Hematopoietic multipotent progenitor cell treated with erythropoietin and hydrocortisone succinate and interleukin-3 and kit ligand, for 17 days (in vitro differentiated cells): ENCODE data around the gene IGFLR1.

Experiments used
- DNase-seq: peaks from one replicate; pipeline ENCODE4 v3.0.0-alpha.2; 2015; ENCODE audit warnings: low spot score

The IGFLR1 gene

DNA sequence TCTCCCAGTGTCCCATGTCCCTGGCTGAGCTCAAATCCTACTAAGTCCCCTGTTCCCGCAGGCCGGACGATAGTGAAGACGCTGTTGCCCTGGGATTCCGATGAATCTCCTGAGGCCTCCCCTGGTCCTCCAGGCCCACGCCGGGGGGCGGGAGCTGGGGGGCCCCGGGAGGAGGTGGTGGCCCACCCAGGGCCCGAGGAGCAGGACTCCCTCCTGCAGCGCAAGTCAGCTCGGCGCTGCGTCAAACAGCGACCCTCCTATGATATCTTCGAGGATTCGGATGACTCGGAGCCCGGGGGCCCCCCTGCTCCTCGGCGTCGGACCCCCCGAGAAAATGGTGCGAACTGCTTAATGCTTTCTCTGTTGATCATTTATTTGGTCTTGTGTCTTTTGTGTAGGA is 18.6 kb downstream of the IGFLR1 start:
- DNase-seq = no peak

GRCh38 chr19:35722897-35723296 is 19.4 kb downstream of the IGFLR1 start:
- no peak for DNase-seq

DNA sequence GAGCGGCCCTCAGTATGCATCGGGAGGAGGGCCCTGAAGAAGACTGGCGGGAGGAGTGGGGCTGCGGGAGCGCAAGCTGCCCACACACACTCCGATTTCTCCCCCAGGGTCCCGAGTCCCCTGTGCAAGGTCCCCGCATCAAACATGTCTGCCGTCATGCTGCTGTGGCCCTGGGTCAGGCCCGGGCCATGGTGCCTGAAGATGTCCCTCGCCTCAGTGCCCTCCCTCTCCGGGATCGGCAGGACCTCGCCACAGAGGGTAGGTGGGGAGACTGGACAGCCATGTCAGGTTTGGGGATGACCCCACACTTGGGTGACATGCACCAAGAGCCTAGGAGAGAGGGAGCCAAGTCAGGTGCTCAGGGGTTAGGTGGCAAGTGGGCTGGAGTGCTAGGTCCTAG is 19.8 kb downstream of the IGFLR1 start:
- DNase-seq = no peak

- DNase-seq = no peak
Observed at GRCh38 chr19:35721374-35721773, 20.9 kb downstream of the IGFLR1 start.

DNA sequence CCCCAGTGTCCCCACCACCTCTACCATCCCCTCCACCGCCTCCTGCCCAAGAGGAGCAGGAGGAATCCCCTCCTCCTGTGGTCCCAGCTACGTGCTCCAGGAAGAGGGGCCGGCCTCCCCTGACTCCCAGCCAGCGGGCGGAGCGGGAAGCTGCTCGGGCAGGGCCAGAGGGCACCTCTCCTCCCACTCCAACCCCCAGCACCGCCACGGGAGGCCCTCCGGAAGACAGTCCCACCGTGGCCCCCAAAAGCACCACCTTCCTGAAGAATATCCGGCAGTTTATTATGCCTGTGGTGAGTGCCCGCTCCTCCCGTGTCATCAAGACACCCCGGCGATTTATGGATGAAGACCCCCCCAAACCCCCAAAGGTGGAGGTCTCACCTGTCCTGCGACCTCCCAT is 21.6 kb downstream of the IGFLR1 start:
- DNase-seq = no peak

DNA sequence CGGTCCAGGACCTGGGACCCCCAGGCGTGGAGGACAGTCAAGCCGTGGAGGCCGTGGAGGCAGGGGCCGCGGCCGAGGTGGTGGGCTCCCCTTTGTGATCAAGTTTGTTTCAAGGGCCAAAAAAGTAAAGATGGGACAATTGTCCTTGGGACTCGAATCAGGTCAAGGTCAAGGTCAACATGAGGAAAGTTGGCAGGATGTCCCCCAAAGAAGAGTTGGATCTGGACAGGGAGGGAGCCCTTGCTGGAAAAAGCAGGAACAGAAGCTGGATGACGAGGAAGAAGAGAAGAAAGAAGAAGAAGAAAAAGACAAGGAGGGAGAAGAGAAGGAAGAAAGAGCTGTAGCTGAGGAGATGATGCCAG is 22.1 kb downstream of the IGFLR1 start:
- no peak for DNase-seq

- DNase-seq = no peak
Observed at GRCh38 chr19:35719402-35720162, 22.7 kb downstream of the IGFLR1 start.

- peak; percentile 39 for DNase-seq
Observed at GRCh38 chr19:35718345-35719041, 23.8 kb downstream of the IGFLR1 start.

DNA sequence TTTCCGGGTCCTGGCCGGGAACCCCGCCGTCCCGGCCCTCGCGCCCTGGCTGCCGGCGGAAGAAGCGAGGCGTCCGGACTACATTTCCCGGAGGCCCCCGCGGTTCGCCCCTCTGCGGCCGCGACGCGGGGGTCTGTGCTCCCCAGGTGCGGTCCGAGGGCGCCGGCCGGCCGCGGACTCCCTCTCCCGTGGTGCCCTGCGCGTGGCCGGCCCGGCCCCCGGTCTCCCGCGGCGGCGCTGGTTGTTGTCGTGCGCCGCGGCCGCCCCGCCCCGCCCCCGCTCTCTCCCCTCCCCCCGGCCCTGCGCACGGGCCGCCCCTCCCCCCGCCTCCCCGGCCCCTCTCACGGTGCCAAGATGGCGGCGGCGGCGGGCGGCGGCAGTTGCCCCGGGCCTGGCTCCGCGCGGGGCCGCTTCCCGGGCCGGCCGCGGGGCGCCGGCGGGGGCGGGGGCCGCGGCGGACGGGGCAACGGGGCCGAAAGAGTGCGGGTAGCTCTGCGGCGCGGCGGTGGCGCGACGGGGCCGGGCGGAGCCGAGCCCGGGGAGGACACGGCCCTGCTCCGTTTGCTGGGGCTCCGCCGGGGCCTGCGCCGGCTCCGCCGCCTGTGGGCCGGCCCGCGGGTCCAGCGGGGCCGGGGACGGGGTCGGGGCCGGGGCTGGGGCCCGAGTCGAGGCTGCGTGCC is 24.4 kb downstream of the IGFLR1 start, which contains the start of gene KMT2B:
KMT2B (plus strand) TSS at position 339 of the 680 bp plus-strand sequence; CDS start at position 355, 16 bp downstream.
- peak; percentile 87 for DNase-seq

GRCh38 chr19:35716801-35717664 is 25.2 kb downstream of the IGFLR1 start:
- DNase-seq = peak; percentile 87

GRCh38 chr19:35715981-35716800 is 26.1 kb downstream of the IGFLR1 start:
- DNase-seq = no peak

DNA sequence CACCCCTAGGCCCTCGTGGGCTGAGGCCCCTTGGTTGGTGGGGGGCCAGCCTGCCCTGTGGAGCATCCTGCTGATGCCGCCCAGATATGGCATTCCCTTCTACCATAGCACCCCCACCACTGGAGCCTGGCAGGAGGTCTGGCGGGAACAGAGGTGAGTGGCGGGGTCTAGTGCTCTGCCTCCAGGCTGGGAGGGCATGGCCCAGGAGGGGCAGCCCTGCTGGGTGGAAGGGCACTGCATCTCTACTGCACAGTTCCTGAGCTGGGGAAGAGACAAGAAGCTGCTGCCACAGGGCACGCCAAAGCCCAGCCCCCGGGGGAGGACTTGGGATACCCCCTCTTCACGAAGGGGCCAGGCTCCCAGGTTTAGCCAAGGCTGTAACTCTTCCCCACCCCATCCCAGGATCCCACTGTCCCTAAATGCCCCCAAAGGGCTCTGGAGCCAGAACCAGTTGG is 26.9 kb downstream of the IGFLR1 start:
- DNase-seq = no peak

GRCh38 chr19:35714601-35715354 is 27.5 kb downstream of the IGFLR1 start:
- no peak for DNase-seq

DNA sequence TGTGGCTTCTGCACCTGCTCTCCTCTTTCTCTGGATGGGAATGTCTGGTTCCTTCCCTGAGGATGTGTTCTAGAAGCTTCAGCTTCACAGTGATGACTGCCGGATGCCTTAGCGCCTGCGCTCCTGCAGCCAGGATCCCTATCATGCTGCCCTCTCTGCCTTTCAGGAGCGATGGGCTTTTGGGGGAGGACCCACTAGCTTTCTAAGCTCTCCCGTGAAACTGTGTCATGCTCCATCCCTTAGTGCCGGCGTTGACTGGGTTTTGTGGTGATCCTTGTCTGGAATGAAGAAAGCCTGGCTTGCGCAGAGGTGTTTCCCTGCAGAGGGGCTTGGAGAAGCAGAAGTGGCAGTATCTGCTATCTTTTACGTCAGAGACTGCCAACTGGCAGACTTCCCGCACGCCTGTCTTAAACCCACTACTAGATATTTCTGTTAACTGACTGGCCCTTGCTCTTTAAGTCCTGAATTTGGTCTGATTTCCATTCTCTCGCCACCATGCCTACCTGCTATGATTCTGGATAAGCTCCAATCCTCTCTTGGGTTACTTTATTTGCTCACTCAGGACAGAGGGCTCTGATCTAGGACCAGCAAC is 28.3 kb downstream of the IGFLR1 start:
- DNase-seq = no peak

DNA sequence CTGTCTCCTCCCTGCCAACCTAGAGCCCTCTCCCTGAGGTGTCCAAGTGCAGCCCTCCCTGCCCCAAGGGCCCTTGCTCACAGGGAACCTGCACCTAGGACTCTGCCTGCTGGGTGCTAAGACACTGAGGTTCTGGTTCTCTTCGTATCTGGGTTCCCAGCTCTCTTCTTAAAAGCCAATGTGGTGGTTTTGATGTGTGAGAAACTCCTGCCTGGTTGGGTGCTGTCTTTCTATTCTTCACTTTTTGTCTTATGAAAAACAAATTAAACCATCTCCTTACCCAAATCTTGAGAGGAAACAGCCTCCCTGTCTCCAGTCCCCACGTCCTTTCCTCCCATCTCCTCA is 28.8 kb downstream of the IGFLR1 start:
- DNase-seq = no peak

DNA sequence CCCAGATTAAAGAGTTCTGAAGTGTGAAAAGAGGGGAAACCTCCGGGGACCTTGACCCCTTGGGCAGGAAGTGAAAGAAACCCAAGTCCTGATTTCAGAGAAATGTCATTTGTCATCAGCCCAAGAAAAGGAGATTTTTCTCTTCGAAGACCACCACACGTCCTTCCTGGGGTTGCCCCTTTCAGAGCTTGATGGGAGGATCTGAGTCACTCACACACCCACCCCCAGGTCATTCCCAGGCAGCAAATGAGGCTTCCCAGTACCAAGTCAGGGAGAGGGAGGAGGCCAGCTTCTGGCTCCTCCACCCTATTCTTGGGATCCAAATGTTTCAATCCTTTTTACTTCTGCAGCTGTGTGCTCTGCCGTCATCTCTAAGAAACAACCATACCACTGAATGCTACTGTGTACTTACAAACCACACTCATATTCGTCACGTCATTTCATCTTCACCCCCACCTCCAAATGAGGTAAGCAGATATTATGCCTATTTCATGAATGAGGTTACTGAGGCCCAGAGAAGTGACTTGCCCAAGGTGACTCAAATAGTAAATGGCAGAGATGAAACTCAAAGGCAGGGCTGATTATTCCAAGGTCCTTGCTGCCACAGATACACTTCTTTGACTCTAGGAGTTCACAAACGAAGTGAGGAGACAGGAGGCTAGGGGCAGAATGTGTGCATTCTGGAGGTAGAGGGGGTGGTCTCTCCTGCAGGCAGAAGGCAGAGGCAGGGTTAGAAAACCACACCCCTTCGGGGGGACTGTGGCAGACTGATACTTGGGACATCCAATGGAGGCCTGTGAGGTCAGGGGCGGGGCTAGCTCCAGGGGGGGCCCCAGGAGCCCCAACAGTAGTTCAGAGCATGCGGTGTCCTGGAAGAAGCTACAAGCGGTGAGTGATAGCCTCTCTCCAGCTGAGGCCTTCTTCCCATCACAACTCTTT is 29.4 kb downstream of the IGFLR1 start:
- no peak for DNase-seq

DNA sequence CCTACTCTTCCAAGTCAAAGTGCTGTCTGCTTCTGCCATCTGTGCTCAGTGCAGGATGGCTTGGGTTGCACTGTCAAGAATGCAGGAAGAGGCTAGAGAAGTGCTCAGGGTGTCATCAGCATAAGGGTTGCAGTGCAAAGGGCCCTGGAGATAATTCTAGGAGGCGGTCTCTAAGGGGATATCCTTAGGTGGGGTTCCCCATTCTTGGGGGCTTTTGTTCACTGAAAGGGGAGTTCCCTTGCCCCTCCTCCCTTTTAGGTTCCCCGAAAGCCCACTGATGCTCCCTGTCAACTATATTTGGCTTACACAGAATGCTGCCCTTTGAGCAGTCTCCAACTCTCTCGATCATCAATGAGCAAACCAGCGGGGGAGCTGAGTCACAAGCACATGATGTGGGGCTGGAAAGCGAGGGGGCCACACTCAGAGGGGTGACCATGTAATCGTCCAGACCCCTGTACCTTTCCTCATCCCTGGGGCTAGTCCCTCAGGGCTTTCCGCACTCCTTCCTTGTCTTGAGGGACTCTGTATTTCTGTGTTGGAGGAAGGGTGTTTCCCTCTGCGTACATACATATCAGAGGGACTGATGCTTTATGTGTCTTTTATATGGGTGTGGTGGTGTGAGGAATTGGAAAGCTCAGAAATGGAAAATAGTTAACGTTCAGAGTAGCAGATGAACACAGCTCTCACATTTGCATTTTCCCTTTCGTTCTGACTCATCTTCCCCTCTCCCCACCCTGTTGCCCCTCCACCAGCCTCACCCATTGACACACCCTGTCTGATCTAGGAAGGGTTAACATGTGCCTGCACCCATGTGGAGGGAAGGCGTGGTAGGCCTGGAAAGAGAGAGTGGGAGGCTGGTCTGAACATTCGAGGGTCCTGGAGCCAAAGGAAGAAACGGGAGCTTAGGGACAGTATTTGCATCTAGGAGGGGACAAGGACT is 31.2 kb downstream of the IGFLR1 start:
- no peak for DNase-seq

GRCh38 chr19:35708391-35708790 is 33.9 kb downstream of the IGFLR1 start:
- DNase-seq = no peak
